AG04450 (cell line): ENCODE measurements around the gene PLOD3. TPM values are rescaled to one million over a fixed set of nuclear protein-coding genes. Genes with fewer than 3 reads are reported as not detected.
"Not testable (repeated sequence)": the region's sequence is repeated elsewhere in the genome, so short reads cannot be mapped to it uniquely, and the experiment has no call there.

ENCODE experiments used
- CTCF ChIA-PET: fragments of 300-600, 350-600 bp; formaldehyde crosslinking; extraction: SDS; loops from one replicate; lab custom pipeline; 2022; ENCODE audit warnings: antibody characterized with exemption, inconsistent platforms; lab: Charles Lee
- POLR2A ChIA-PET: fragments of 350-600 bp; formaldehyde crosslinking; extraction: SDS; loops from one replicate; lab custom pipeline; 2021; ENCODE audit warnings: antibody characterized with exemption, inconsistent platforms; lab: Yijun Ruan, JAX
- DNase-seq: peaks from one replicate; pipeline ENCODE4 v3.0.0-alpha.2; 2011; ENCODE audit warnings: low read depth, low spot score
- H3K27ac ChIP-seq: one replicate; pipeline ENCODE4 v1.5.1; 2012; ENCODE audit warnings: low read depth, low read length, control low read depth
- H3K27me3 ChIP-seq: one replicate; pipeline ENCODE4 v1.6.0; 2012; ENCODE audit warnings: low read length; ENCODE audit not compliant: control insufficient read depth, insufficient read depth
- H3K4me3 ChIP-seq: 2 replicates; pipeline ENCODE4 v1.5.1; 2011; ENCODE audit warnings: mild to moderate bottlenecking, low read depth, low read length, control low read depth
- H3K9me3 ChIP-seq: 2 replicates; pipeline ENCODE4 v1.5.1; 2012; ENCODE audit warnings: low read length; ENCODE audit not compliant: control insufficient read depth, insufficient read depth
- polyA plus RNA-seq: library from polyadenylated mRNA; depleted of rRNA; stranded (reverse); fragments of >200 nt; gene quantifications from 2 replicates; pipeline ENCODE4 v1.2.3, GENCODE V29; 2011
- TF ChIP-seq, protein P1 (sequence below): IDR thresholded peaks from 2 replicates; pipeline ENCODE4 v1.5.1; 2011; ENCODE audit warnings: low read depth, low read length, control low read depth, inconsistent platforms

PLOD3 gene
- polyA plus RNA-seq, 1 experiment, result 60.6 TPM

DNA sequence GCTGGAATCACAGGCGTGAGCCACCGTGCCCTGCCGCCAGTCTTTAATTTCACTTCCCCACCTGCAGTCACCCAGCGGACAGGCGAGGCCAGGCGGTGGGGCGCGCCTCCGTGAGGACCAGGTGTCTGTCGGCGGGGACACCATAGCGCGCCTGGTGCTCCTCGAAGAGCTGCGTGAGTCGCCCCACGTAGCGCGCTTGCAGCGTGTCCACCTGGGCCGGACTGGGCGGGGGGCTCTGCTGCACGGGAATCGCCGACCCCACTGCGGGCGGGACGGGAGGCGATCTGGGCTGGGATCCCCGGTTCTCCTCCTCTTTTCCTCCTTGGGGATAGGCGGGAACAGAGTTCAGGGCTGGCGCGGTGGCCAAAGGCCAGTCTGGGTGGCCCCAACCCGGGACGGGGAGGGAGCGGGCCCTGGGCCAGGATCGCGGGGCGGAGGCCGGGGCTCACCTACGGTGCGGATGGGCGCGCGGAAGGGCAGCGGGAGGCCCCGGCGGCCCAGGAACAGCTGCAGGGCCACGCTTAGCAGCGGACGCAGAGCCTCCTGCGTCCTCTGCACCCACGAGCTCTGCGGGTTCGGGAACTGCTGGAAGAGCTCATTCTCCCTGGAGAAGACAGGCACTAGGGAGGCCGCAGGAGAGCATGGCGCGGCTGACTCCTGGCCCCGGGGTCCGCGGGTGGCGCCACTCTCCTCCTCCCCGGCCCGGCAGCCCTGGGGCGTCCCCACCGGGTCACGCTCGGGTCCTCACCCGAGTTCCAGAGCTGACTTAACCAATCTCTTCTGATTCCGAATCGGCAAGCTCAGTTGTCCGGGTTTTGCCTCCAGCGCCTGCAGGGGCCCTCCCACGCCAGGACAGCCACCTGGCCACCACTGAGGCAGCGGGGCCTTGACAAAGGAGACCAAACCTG is 15.4 kb downstream of the PLOD3 start:
- Histone ChIP-seq H3K27ac (no peak overlapping the region), H3K27me3 (peaks cover 39% of the 10 kb centered on the region), H3K9me3 (no peaks in the 10 kb centered on the region; the same call in 1 of the 2 replicates), H3K4me3 (no peak overlapping the region)
- DNase-seq, result no peak
- ChIA-PET CTCF (interaction anchor here (3.4 kb wide), 1 partner anchor 10 kb away, joined by 30 read pairs; no protein-coding TSS in a partner anchor), POLR2A (interaction anchor here (0.6 kb wide), 1 partner anchor 23 kb away, joined by 6 read pairs; no protein-coding TSS in a partner anchor)
- TF ChIP-seq, protein P1, sequence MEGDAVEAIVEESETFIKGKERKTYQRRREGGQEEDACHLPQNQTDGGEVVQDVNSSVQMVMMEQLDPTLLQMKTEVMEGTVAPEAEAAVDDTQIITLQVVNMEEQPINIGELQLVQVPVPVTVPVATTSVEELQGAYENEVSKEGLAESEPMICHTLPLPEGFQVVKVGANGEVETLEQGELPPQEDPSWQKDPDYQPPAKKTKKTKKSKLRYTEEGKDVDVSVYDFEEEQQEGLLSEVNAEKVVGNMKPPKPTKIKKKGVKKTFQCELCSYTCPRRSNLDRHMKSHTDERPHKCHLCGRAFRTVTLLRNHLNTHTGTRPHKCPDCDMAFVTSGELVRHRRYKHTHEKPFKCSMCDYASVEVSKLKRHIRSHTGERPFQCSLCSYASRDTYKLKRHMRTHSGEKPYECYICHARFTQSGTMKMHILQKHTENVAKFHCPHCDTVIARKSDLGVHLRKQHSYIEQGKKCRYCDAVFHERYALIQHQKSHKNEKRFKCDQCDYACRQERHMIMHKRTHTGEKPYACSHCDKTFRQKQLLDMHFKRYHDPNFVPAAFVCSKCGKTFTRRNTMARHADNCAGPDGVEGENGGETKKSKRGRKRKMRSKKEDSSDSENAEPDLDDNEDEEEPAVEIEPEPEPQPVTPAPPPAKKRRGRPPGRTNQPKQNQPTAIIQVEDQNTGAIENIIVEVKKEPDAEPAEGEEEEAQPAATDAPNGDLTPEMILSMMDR, result no peak

GRCh38 chr7:101200862-101201599 is 16.4 kb downstream of the PLOD3 start, which contains the start of gene MOGAT3:
TSS of gene MOGAT3 (minus strand) at chr7:101201036. CDS start at chr7:101200854, 182 bp downstream.
- TF ChIP-seq, protein P1, result no peak
- ChIA-PET POLR2A (no interaction called here), CTCF (interaction anchor here (0.8 to 3.4 kb wide), 3 partner anchors 9 to 114 kb away, joined by 3 to 30 read pairs (median 4); partner anchors contain the start of genes PLOD3 and ZNHIT1)
- H3K4me3 ChIP-seq, result no peak within 1 kb of the TSS
- peaks cover 39% of the 10 kb centered on the region for H3K27me3 ChIP-seq
- no peaks in the 10 kb centered on the region; the same call in 1 of the 2 replicates for H3K9me3 ChIP-seq
- no peak for DNase-seq
- H3K27ac ChIP-seq, result no peak within 1 kb of the TSS

GRCh38 chr7:101200504-101200861 is 16.9 kb downstream of the PLOD3 start:
- TF ChIP-seq, protein P1, result no peak
- H3K9me3 ChIP-seq, result no peaks in the 10 kb centered on the region; the same call in 1 of the 2 replicates

GRCh38 chr7:101199522-101199921 is 17.9 kb downstream of the PLOD3 start:
- H3K27ac ChIP-seq, DNase-seq, H3K4me3 ChIP-seq, H3K9me3 ChIP-seq: not testable (repeated sequence)
- POLR2A ChIA-PET, result interaction anchor here (0.7 kb wide), 2 partner anchors 397 to 1102 kb away, joined by 7 to 9 read pairs; no protein-coding TSS in a partner anchor
- H3K27me3 ChIP-seq, result peaks cover 39% of the 10 kb centered on the region
- CTCF ChIA-PET, result interaction anchor here (0.9 to 1.0 kb wide), 2 partner anchors 18 to 55 kb away, joined by 4 to 5 read pairs; partner anchors contain the start of genes PLOD3 and ZNHIT1

More at GRCh38 chr7:101200504-101200861, 16.9 kb downstream of the PLOD3 start:
- peaks cover 39% of the 10 kb centered on the region for H3K27me3 ChIP-seq
- no peak for DNase-seq
- CTCF ChIA-PET, result interaction anchor here (0.6 to 3.4 kb wide), 5 partner anchors 8 to 509 kb away, joined by 3 to 30 read pairs (median 4); partner anchors contain the start of genes PLOD3 and ZNHIT1
- POLR2A ChIA-PET, result no interaction called here
- H3K4me3 ChIP-seq, result no peak overlapping the region
- no peak overlapping the region for H3K27ac ChIP-seq

GRCh38 chr7:101198476-101198875 is 18.9 kb downstream of the PLOD3 start:
- Histone ChIP-seq H3K9me3 (no peaks in the 10 kb centered on the region; the same call in 1 of the 2 replicates), H3K27ac (no peak overlapping the region), H3K27me3 (peaks cover 37% of the 10 kb centered on the region), H3K4me3 (no peak overlapping the region)
- no peak for DNase-seq
- TF ChIP-seq, protein P1, result no peak
- CTCF ChIA-PET, result no interaction called here
- POLR2A ChIA-PET, result no interaction called here
